ENCODE results near the gene PDP2. TPM values are rescaled to one million over a fixed set of nuclear protein-coding genes. Genes with fewer than 3 reads are reported as not detected.

The PDP2 gene
- total RNA-seq, 1 experiment from 2014 or later = 23.1 TPM

- H3K23me2 ChIP-seq (ENCODE audit: insufficient read length, low read depth, low read length, poor library complexity, severe bottlenecking) = peaks cover 5% of the 10 kb centered on the region
- H2BK12ac ChIP-seq (ENCODE audit: insufficient read length, low read depth, low read length) = no peak overlapping the region
- Mint-ChIP-seq H3K4me1 (peaks cover 0 to 7% of the 10 kb centered on the region in 2 experiments; a peak in 2 of 4 replicates), H3K27ac (no peak overlapping the region), H3K4me3 (no peak overlapping the region), H3K36me3 (ENCODE audit: insufficient read depth in 1 of 3, low read depth in 3 of 3) (no peaks in the 10 kb centered on the region), H3K9me3 (no peaks in the 10 kb centered on the region; a peak in 1 of 5 replicates), H3K27me3 (ENCODE audit: low read depth) (peaks cover 66% of the 10 kb centered on the region)
- H4K8ac ChIP-seq (replicated peaks; ENCODE audit: insufficient read length, low read depth, low read length) = no peak overlapping the region
- WGBS (ENCODE audit: extremely low coverage, insufficient read length, low lambda C conversion rate) = no CpG with 5 or more reads among the region's 42 CpGs
- no peak for DNase-seq
- no peak overlapping the region for H3K4me2 ChIP-seq (ENCODE audit: insufficient read depth, insufficient read length, low read length)
- H2BK15ac ChIP-seq (ENCODE audit: low read depth, low read length) = no peak overlapping the region
- no peak overlapping the region for H2BK120ac ChIP-seq (ENCODE audit: low read depth, low read length, poor library complexity, severe bottlenecking)
- no peaks in the 10 kb centered on the region for H3K9me3 ChIP-seq (ENCODE audit: control insufficient read depth, low read depth, low read length)
- no peaks in the 10 kb centered on the region for H3K79me2 ChIP-seq (ENCODE audit: insufficient read depth, low read length)
- TF ChIP-seq, protein P1, sequence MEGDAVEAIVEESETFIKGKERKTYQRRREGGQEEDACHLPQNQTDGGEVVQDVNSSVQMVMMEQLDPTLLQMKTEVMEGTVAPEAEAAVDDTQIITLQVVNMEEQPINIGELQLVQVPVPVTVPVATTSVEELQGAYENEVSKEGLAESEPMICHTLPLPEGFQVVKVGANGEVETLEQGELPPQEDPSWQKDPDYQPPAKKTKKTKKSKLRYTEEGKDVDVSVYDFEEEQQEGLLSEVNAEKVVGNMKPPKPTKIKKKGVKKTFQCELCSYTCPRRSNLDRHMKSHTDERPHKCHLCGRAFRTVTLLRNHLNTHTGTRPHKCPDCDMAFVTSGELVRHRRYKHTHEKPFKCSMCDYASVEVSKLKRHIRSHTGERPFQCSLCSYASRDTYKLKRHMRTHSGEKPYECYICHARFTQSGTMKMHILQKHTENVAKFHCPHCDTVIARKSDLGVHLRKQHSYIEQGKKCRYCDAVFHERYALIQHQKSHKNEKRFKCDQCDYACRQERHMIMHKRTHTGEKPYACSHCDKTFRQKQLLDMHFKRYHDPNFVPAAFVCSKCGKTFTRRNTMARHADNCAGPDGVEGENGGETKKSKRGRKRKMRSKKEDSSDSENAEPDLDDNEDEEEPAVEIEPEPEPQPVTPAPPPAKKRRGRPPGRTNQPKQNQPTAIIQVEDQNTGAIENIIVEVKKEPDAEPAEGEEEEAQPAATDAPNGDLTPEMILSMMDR (conservative IDR thresholded peaks at IDR 0.05) = no peak
- H2BK20ac ChIP-seq (ENCODE audit: low read depth, low read length, poor library complexity, severe bottlenecking) = no peak overlapping the region
- no peak overlapping the region for H2AFZ ChIP-seq (ENCODE audit: low read length)
- H3K27me3 ChIP-seq (ENCODE audit: insufficient read depth, low read length) = peaks cover 15% of the 10 kb centered on the region; the same call in 1 of the 2 replicates
- no peaks in the 10 kb centered on the region for H3K79me1 ChIP-seq (ENCODE audit: insufficient read depth, low read depth, low read length, poor library complexity, severe bottlenecking)
- H3K4me1 ChIP-seq (ENCODE audit: insufficient read depth, low read length) = no peaks in the 10 kb centered on the region
- H4K20me1 ChIP-seq (ENCODE audit: control insufficient read depth, insufficient read depth, insufficient read length) = no peaks in the 10 kb centered on the region
- no peak overlapping the region for H3K18ac ChIP-seq (ENCODE audit: insufficient read length, low read depth, low read length)
- no peak overlapping the region for H2AK5ac ChIP-seq (ENCODE audit: insufficient read length, low read length)
- H3T11ph ChIP-seq (ENCODE audit: low read length) = no peak overlapping the region
- no peak overlapping the region for H4K91ac ChIP-seq (ENCODE audit: insufficient read length, low read depth, low read length)
- no peak overlapping the region for H3K4ac ChIP-seq (ENCODE audit: low read depth, low read length)
- H3K56ac ChIP-seq (ENCODE audit: insufficient read length, low read depth, low read length) = no peak overlapping the region
- no peak overlapping the region for H3K9ac ChIP-seq (ENCODE audit: extremely low read depth, insufficient read length, low read length)
- no peak overlapping the region for H3K23ac ChIP-seq (ENCODE audit: insufficient read length, low read depth, low read length)
- H3K14ac ChIP-seq (ENCODE audit: insufficient read depth, low read length) = no peak overlapping the region
- H4K5ac ChIP-seq (ENCODE audit: insufficient read length, low read depth, low read length) = no peak overlapping the region
- H2BK5ac ChIP-seq (ENCODE audit: insufficient read length, low read length) = no peak overlapping the region
- no peak overlapping the region for H3K27ac ChIP-seq (ENCODE audit: insufficient read length, low read depth, low read length)
Observed at GRCh38 chr16:66921729-66922450, 41.6 kb downstream of the PDP2 start.
